Large intestine (tissue), 3 donors: ENCODE data around the gene ZNF615. TPM values are rescaled to one million over a fixed set of nuclear protein-coding genes. Genes with fewer than 3 reads are reported as not detected.
"Not testable (repeated sequence)": the region's sequence is repeated elsewhere in the genome, so short reads cannot be mapped to it uniquely, and the experiment has no call there.

Experiments
- DNase-seq, 2 donors: peaks; one replicate each; pipeline versions ENCODE4 v3.0.0 to v3.0.0-alpha.2; 2013
- H3K27ac ChIP-seq: one replicate; pipeline ENCODE4 v1.5.1; 2013; ENCODE audit warnings: low read length
- H3K27me3 ChIP-seq: 2 replicates; pipeline ENCODE4 v1.6.1; 2013; ENCODE audit warnings: low read length; ENCODE audit not compliant: control insufficient read depth, insufficient read depth
- H3K36me3 ChIP-seq: 2 replicates; pipeline ENCODE4 v1.6.1; 2013; ENCODE audit warnings: low read length; ENCODE audit not compliant: control insufficient read depth, insufficient read depth
- H3K4me1 ChIP-seq: one replicate; pipeline ENCODE4 v1.6.1; 2013; ENCODE audit warnings: low read length; ENCODE audit not compliant: control insufficient read depth, insufficient read depth
- H3K4me3 ChIP-seq: one replicate; pipeline ENCODE4 v1.5.1; 2013; ENCODE audit warnings: low read length
- H3K9me3 ChIP-seq: one replicate; pipeline ENCODE4 v1.6.1; 2013; ENCODE audit warnings: mild to moderate bottlenecking, low read depth, low read length, moderate library complexity; ENCODE audit not compliant: control insufficient read depth
- WGBS: methylation state at CpG from one replicate; pipeline ENCODE4 v1.1.5; 2013; ENCODE audit warnings: low lambda C conversion rate; ENCODE audit not compliant: insufficient coverage; 5-methylcytosine and 5-hydroxymethylcytosine counted together
- polyA plus RNA-seq: library from polyadenylated mRNA; unstranded; fragments of 120-200 nt; gene quantifications from one replicate; pipeline ENCODE4 v1.2.1, GENCODE V29; 2013

ZNF615 gene
- polyA plus RNA-seq, 1 donor = 9.2 TPM

DNA sequence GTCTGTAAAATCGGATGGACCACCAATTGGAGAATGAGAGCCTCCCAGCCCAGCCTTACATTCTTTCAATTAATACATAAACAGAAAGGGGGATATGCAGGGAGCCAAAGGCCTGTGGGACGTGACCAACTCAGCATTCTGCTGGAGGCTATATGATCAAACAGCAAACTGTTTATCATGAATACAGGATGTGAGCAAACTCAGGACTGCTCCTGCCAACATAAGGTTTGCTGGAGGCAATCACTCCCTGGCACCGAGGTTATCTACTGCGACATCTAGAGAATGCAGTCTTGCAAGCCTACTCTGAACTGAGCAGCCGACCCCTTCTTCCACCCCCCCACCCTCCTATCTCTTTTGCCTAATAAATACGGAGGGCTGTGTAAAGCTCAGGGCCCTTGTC lies 27.1 kb downstream of the ZNF615 start:
- not testable (repeated sequence) for H3K4me3 ChIP-seq, H3K27ac ChIP-seq, DNase-seq, H3K4me1 ChIP-seq, H3K27me3 ChIP-seq
- peaks cover 18% of the 10 kb centered on the region for H3K9me3 ChIP-seq
- WGBS = no CpG with 5 or more reads among the region's 6 CpGs
- H3K36me3 ChIP-seq = peaks cover 13% of the 10 kb centered on the region

DNA sequence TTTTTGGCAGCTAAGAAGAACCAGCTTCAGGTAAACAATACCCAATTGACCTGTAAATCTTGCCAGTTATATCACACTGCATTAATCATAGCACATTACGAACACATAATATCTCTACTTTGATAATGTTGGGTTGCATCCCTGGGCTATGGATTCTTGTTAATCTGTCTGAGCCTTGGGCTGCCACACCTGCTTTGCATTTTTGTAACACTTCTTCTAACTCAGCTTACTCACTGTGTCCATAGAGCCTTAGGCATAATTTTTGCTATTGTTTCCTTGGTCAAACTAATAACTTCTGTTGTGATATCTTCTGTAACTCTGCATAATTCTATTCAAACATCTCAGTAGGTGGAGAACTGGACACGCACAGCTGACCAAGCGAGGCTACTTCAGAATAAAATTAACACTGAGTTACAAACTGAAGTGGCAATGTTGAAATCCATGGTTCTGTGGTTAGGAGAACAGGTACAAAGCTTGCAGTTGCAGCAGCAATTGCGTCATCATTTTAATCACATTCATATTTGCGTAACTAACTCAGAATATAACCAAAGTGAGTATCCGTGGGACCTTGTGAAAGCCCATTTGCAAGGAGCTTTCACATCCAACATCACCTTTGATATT lies 27.8 kb downstream of the ZNF615 start:
- Histone ChIP-seq H3K27me3 (no peaks in the 10 kb centered on the region), H3K4me3 (no peak overlapping the region), H3K9me3 (peaks cover 24% of the 10 kb centered on the region), H3K36me3 (peaks cover 13% of the 10 kb centered on the region), H3K4me1 (no peaks in the 10 kb centered on the region), H3K27ac (no peak overlapping the region)
- DNase-seq = no peak
- no CpG with 5 or more reads among the region's 6 CpGs for WGBS

GRCh38 chr19:51978882-51979281 lies 29.1 kb downstream of the ZNF615 start:
- Histone ChIP-seq H3K36me3 (peaks cover 23% of the 10 kb centered on the region), H3K27me3 (no peaks in the 10 kb centered on the region), H3K4me3 (no peak overlapping the region), H3K4me1 (no peaks in the 10 kb centered on the region), H3K27ac (no peak overlapping the region), H3K9me3 (peaks cover 27% of the 10 kb centered on the region)
- no CpG with 5 or more reads among the region's 4 CpGs for WGBS
- no peak for DNase-seq

- Histone ChIP-seq H3K27me3 (no peaks in the 10 kb centered on the region), H3K4me3 (no peak overlapping the region), H3K36me3 (peaks cover 31% of the 10 kb centered on the region), H3K4me1 (no peaks in the 10 kb centered on the region), H3K9me3 (peaks cover 32% of the 10 kb centered on the region), H3K27ac (no peak overlapping the region)
- DNase-seq = no peak
- WGBS = no CpG with 5 or more reads among the region's 7 CpGs
Observed at GRCh38 chr19:51977346-51977745, 30.7 kb downstream of the ZNF615 start.

GRCh38 chr19:51976852-51977251 lies 31.2 kb downstream of the ZNF615 start:
- Histone ChIP-seq H3K27me3 (no peaks in the 10 kb centered on the region), H3K4me3 (no peak overlapping the region), H3K4me1 (no peaks in the 10 kb centered on the region), H3K9me3 (peaks cover 37% of the 10 kb centered on the region), H3K36me3 (peaks cover 35% of the 10 kb centered on the region), H3K27ac (no peak overlapping the region)
- 100% methylated on average over 2 of the region's 3 CpGs for WGBS
- DNase-seq = no peak

- H3K27me3 ChIP-seq, H3K27ac ChIP-seq, H3K4me1 ChIP-seq, DNase-seq, H3K4me3 ChIP-seq: not testable (repeated sequence)
- no CpG with 5 or more reads among the region's 17 CpGs for WGBS
- H3K9me3 ChIP-seq = peaks cover 33% of the 10 kb centered on the region
- peaks cover 46% of the 10 kb centered on the region for H3K36me3 ChIP-seq
Observed at GRCh38 chr19:51975787-51976186, 32.2 kb downstream of the ZNF615 start.

GRCh38 chr19:51971624-51972023 lies 36.4 kb downstream of the ZNF615 start:
- H3K27ac ChIP-seq = no peak overlapping the region
- DNase-seq = peak in 1 of 2 donors; percentile 39

DNA sequence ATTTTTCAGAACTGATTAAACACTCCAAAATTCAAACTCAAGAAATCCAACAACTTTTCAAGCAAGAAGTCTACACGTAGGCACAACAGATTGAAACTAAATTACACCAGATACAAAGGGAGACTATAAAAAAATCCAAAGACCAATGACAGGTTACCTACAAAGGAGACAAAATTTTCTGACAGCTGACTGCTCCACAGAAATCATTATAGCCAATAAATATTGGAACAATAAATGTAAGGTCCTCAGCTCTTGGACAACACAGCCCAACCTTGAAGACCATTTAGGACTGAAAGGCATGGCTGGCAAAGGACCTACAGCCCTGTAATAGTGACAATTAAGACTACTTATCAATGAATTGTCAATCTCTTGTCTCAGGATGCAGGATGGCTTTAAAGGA lies 37.3 kb downstream of the ZNF615 start:
- Histone ChIP-seq H3K9me3 (peaks cover 68% of the 10 kb centered on the region), H3K4me3 (no peak overlapping the region), H3K4me1 (no peaks in the 10 kb centered on the region), H3K27ac (no peak overlapping the region), H3K27me3 (no peaks in the 10 kb centered on the region), H3K36me3 (peaks cover 78% of the 10 kb centered on the region)
- no peak for DNase-seq
- no CpG with 5 or more reads among the region's 1 CpG for WGBS

More at GRCh38 chr19:51971624-51972023, 36.4 kb downstream of the ZNF615 start:
- no CpG with 5 or more reads among the region's 4 CpGs for WGBS
- H3K36me3 ChIP-seq = peaks cover 69% of the 10 kb centered on the region
- no peaks in the 10 kb centered on the region for H3K27me3 ChIP-seq
- no peaks in the 10 kb centered on the region for H3K4me1 ChIP-seq
- no peak overlapping the region for H3K4me3 ChIP-seq
- H3K9me3 ChIP-seq = peaks cover 61% of the 10 kb centered on the region

DNA sequence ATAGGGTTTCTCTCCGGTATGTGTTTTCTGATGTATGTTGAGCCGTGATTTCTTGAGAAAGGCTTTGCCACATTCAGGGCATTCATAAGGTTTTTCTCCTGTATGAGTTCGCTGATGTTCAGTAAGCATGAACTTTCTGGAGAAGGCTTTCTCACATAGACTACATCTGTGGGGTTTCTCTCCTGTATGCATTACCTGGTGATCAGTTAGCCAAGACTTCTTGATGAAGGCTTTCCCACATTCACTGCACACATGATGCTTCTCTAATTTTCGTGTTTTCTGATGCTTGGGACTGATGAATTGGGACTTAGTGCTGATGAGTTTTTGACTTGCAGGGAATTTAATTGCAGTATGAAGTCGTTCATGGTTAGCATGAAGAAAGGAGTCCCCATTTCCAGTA lies 42.4 kb downstream of the ZNF615 start:
- Histone ChIP-seq H3K36me3 (peaks cover 53% of the 10 kb centered on the region), H3K27ac (no peak overlapping the region), H3K27me3 (no peaks in the 10 kb centered on the region), H3K4me3 (no peak overlapping the region), H3K4me1 (no peaks in the 10 kb centered on the region), H3K9me3 (peaks cover 49% of the 10 kb centered on the region)
- DNase-seq = no peak
- WGBS = 100% methylated on average over 1 of the region's 5 CpGs

GRCh38 chr19:51960621-51961233 lies 47.3 kb downstream of the ZNF615 start:
- not testable (repeated sequence) for H3K27ac ChIP-seq, DNase-seq, H3K4me3 ChIP-seq, H3K27me3 ChIP-seq, H3K4me1 ChIP-seq
- no CpG with 5 or more reads among the region's 7 CpGs for WGBS
- Histone ChIP-seq H3K36me3 (peaks cover 16% of the 10 kb centered on the region), H3K9me3 (peaks cover 14% of the 10 kb centered on the region)

- peaks cover 7% of the 10 kb centered on the region for H3K36me3 ChIP-seq
- no peak overlapping the region for H3K4me3 ChIP-seq
- no peak for DNase-seq
- H3K27ac ChIP-seq = no peak overlapping the region
- H3K4me1 ChIP-seq = no peaks in the 10 kb centered on the region
- no peaks in the 10 kb centered on the region for H3K27me3 ChIP-seq
- 86% methylated on average over 3 of the region's 4 CpGs for WGBS
- peaks cover 11% of the 10 kb centered on the region for H3K9me3 ChIP-seq
Observed at GRCh38 chr19:51959791-51960190, 48.2 kb downstream of the ZNF615 start.
